Skeletal muscle satellite cell (primary cell): ENCODE measurements around the gene ITGA2B.
A peak's percentile ranks its signal among the peaks of the same experiment; 100 is the strongest.
"Not testable (repeated sequence)": the region's sequence is repeated elsewhere in the genome, so short reads cannot be mapped to it uniquely, and the experiment has no call there.

Experiments used
- H3K27me3 ChIP-seq: 2 replicates; pipeline ENCODE4 v1.7.0; 2013; ENCODE audit warnings: low read length; ENCODE audit not compliant: control insufficient read depth, insufficient read depth
- H3K36me3 ChIP-seq: 2 replicates; pipeline ENCODE4 v1.7.0; 2013; ENCODE audit warnings: mild to moderate bottlenecking, control low read depth, low read length; ENCODE audit not compliant: insufficient read depth
- H3K4me1 ChIP-seq: 2 replicates; pipeline ENCODE4 v1.7.0; 2013; ENCODE audit warnings: low read length; ENCODE audit not compliant: control insufficient read depth, insufficient read depth
- H3K4me2 ChIP-seq: 2 replicates; pipeline ENCODE4 v1.7.0; 2013; ENCODE audit warnings: mild to moderate bottlenecking, low read length
- H3K4me3 ChIP-seq: 2 replicates; pipeline ENCODE4 v1.7.0; 2013; ENCODE audit warnings: low read length
- H3K9ac ChIP-seq: 2 replicates; pipeline ENCODE4 v1.7.0; 2013; ENCODE audit warnings: mild to moderate bottlenecking, low read depth, low read length, moderate library complexity
- H3K9me3 ChIP-seq: replicated peaks from 2 replicates; pipeline ENCODE4 v1.7.0; 2013; ENCODE audit warnings: mild to moderate bottlenecking, control low read depth, low read length

Gene ITGA2B

GRCh38 chr17:44347206-44348055, 42.0 kb downstream of the ITGA2B start:
- Histone ChIP-seq H3K4me1 (peaks cover 12% of the 10 kb centered on the region), H3K36me3 (peaks cover 14% of the 10 kb centered on the region)
- H3K27me3 ChIP-seq, H3K4me2 ChIP-seq, H3K9ac ChIP-seq, H3K9me3 ChIP-seq, H3K4me3 ChIP-seq: not testable (repeated sequence)

DNA sequence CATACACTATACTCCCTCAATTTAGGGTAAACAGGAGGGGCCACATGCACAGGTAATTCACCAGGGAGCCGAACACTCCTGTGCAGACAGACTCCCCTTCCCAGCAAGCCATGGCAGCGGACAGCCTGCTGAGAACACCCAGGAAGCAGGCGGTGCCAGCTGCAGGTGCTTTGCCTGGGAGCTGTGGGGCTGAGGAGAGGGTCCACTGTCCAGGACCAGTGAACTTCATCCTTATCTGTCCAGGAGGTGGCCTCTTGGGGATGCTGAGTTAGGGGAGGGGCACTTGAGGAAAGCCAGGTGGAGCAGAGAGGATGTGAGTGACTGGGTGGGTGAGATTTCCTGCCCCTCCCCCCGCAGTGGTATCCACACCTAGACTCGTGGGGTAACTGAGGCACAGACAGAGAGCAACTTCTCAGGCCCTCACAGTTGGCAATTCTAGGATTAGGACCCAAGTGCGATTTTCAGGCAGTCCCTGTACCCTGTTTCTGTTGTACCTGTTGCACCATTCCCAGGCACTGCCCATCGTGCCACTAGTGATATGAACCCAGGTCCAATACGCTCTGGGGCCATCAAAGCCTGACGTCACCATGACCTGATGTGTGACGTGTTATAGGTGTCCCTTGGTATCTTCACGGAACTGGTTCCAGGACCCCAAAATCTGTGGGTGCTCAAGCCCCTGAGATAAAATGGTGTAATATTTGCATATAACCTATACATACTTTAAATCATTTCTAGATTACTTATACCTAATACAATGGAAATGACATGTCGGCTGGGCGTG, 43.2 kb downstream of the ITGA2B start:
- peak overlapping the region; percentile 94 for H3K4me2 ChIP-seq
- peaks cover 5% of the 10 kb centered on the region for H3K36me3 ChIP-seq
- H3K4me3 ChIP-seq = peak overlapping the region; percentile 92
- H3K9ac ChIP-seq = peak overlapping the region; percentile 90
- peaks cover 12% of the 10 kb centered on the region for H3K4me1 ChIP-seq
- no peaks in the 10 kb centered on the region for H3K9me3 ChIP-seq
- no peaks in the 10 kb centered on the region for H3K27me3 ChIP-seq

DNA sequence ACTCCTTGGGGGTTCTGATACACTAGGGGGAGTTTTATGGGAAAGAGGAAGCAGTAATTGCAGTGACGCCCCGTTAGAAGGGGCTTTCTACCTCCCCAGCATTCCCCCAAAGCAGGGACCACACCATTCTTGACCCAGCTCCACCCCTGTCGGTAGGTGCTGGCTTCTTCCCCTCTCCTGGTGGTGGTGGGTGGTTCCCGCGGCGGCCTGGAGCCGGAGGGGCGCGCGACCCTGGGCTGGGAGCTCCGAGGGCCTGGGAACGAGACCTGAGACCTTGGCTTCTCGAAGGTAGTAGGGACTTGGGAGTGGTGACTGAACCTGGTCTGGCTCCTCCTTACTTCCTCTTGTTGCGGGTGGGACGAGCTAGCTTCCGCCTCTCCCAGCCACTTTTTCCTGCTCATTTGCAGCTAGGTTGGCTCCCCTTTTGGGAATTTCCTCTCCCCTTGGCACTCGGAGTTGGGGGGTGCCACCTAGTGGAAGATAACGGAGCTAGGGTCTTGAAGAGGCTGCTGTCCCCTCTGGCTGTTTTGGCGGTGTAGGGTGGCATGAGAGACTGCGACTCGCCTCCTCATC, 43.9 kb downstream of the ITGA2B start:
- Histone ChIP-seq H3K4me3 (peak overlapping the region; percentile 92), H3K4me1 (peaks cover 12% of the 10 kb centered on the region), H3K27me3 (no peaks in the 10 kb centered on the region), H3K4me2 (peak overlapping the region; percentile 94), H3K9me3 (no peaks in the 10 kb centered on the region), H3K36me3 (no peaks in the 10 kb centered on the region), H3K9ac (peak overlapping the region; percentile 90)

DNA sequence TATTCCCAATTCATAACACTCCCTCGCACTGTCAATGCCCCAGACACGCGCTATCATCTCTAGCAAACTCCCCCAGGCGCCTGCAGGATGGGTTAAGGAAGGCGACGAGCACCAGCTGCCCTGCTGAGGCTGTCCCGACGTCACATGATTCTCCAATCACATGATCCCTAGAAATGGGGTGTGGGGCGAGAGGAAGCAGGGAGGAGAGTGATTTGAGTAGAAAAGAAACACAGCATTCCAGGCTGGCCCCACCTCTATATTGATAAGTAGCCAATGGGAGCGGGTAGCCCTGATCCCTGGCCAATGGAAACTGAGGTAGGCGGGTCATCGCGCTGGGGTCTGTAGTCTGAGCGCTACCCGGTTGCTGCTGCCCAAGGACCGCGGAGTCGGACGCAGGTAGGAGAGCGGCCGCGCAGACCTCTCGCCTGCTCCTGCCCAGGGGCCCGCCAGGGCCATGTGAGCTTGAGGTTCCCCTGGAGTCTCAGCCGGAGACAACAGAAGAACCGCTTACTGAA, 44.5 kb downstream of the ITGA2B start, which contains the start of gene GRN:
Gene GRN (plus strand): TSS at position 364 of the 515 bp plus-strand sequence. CDS start 3,863 bp downstream, outside the sequence.
- H3K4me3 ChIP-seq = peak within 1 kb of the TSS; percentile 92

GRCh38 chr17:44343510-44344209, 45.8 kb downstream of the ITGA2B start:
- H3K9me3 ChIP-seq = no peaks in the 10 kb centered on the region
- H3K36me3 ChIP-seq = no peaks in the 10 kb centered on the region
- H3K4me1 ChIP-seq = peaks cover 14% of the 10 kb centered on the region
- no peak overlapping the region for H3K4me2 ChIP-seq
- no peak overlapping the region for H3K4me3 ChIP-seq
- H3K27me3 ChIP-seq = no peaks in the 10 kb centered on the region
- H3K9ac ChIP-seq = no peak overlapping the region

More for the DNA sequence above, 44.5 kb downstream of the ITGA2B start, which contains the start of gene GRN:
- peaks cover 12% of the 10 kb centered on the region for H3K4me1 ChIP-seq
- no peaks in the 10 kb centered on the region for H3K9me3 ChIP-seq
- no peaks in the 10 kb centered on the region for H3K27me3 ChIP-seq
- peak within 1 kb of the TSS; percentile 90 for H3K9ac ChIP-seq
- no peaks in the 10 kb centered on the region for H3K36me3 ChIP-seq
- peak within 1 kb of the TSS; percentile 94 for H3K4me2 ChIP-seq

- not testable (repeated sequence) for H3K9ac ChIP-seq, H3K9me3 ChIP-seq, H3K4me1 ChIP-seq, H3K27me3 ChIP-seq, H3K4me3 ChIP-seq, H3K36me3 ChIP-seq, H3K4me2 ChIP-seq
These were observed 48.9 kb downstream of the ITGA2B start for GRCh38 chr17:44340553-44340952.

DNA sequence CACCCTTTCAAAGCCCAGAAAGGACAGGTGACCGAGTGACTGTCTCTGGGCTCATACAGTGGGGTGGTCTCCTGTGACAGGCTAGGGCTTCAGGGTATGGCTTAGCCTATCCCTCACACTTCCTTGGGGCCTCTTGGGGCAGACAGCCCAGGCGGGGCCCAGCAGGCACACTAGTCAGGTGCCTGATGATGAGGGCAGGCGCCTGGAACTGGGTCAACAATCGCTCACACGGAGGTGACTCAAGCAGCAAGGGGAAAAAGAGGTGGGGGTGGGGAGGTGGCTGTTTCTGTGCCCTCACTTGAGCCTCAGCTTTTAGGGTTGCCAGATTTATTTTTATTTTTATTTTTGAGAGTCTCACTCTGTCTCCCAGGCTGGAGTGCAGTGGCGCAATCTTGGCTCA, 50.7 kb downstream of the ITGA2B start:
- H3K4me1 ChIP-seq = peaks cover 3% of the 10 kb centered on the region
- H3K4me3 ChIP-seq = no peak overlapping the region
- no peak overlapping the region for H3K4me2 ChIP-seq
- H3K27me3 ChIP-seq = peaks cover 6% of the 10 kb centered on the region
- H3K36me3 ChIP-seq = no peaks in the 10 kb centered on the region
- H3K9ac ChIP-seq = no peak overlapping the region
- no peaks in the 10 kb centered on the region for H3K9me3 ChIP-seq

DNA sequence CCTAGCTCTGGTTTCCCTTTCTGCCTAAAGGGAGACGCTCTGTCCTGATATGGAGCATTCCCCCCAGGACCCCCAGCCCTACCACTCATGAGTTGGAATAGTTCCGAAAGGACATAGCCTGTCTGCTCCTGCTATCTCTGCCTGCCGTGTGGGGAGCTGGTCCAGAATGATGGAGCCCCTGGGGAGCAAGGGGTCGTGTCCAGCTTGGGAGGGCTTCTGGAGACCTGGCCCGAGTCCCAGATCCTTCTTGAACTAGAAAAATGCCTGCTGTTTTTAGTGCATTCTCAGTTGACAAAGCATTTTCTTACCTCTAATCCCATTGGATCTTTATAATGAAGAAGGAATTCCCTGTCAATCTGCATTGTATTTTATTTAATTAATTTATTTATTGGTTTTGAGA, 53.5 kb downstream of the ITGA2B start:
- no peaks in the 10 kb centered on the region for H3K9me3 ChIP-seq
- peaks cover 3% of the 10 kb centered on the region for H3K4me1 ChIP-seq
- H3K36me3 ChIP-seq = no peaks in the 10 kb centered on the region
- no peak overlapping the region for H3K9ac ChIP-seq
- no peak overlapping the region for H3K4me3 ChIP-seq
- peaks cover 6% of the 10 kb centered on the region for H3K27me3 ChIP-seq
- H3K4me2 ChIP-seq = no peak overlapping the region

- Histone ChIP-seq H3K36me3 (no peaks in the 10 kb centered on the region), H3K27me3 (peaks cover 6% of the 10 kb centered on the region), H3K4me2 (no peak overlapping the region), H3K9me3 (no peaks in the 10 kb centered on the region), H3K9ac (no peak overlapping the region), H3K4me3 (no peak overlapping the region), H3K4me1 (peaks cover 3% of the 10 kb centered on the region)
These were observed 53.9 kb downstream of the ITGA2B start for GRCh38 chr17:44335564-44335963.

DNA sequence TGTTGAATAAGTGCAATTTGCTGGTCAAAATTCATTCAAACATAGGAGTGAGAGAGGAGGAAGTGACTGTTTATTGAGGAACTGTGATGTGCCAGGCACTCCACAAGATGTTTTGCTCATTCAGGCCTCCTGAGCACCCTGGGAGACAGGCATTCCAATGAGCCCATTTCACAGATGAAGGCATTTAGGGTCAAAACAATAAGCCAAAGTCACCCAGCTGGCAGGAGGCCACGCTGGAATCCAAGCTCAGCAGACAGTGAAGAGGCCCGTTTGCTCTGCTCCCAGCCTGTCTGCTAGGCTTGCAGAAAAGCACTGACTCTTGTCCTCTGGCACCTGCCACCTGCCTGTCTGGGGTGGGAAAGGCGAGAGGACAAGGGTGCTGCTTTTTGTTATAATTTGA, 54.7 kb downstream of the ITGA2B start:
- H3K4me1 ChIP-seq = peaks cover 3% of the 10 kb centered on the region
- peaks cover 6% of the 10 kb centered on the region for H3K27me3 ChIP-seq
- no peaks in the 10 kb centered on the region for H3K36me3 ChIP-seq
- no peak overlapping the region for H3K4me2 ChIP-seq
- H3K9me3 ChIP-seq = no peaks in the 10 kb centered on the region
- H3K4me3 ChIP-seq = no peak overlapping the region
- no peak overlapping the region for H3K9ac ChIP-seq

DNA sequence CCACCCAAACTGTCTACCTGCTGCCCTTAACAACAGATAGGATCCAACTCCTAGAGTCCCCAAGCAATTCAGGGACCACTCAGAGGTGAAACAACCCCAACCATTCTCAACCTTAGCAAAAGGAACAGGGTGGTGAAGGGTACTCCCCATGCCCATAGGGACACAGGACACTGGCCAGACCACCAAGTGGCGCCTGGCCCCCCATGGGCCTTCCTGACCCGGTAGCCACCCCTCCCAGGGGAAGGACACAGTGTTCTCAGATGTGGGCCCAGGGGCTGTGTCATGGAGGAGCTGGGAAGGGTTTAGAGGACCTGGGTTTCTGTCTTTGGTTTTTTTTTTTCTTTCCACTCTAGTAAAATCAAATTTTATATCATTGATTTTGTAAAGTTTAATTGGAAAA, 55.1 kb downstream of the ITGA2B start:
- H3K36me3 ChIP-seq = no peaks in the 10 kb centered on the region
- no peak overlapping the region for H3K4me2 ChIP-seq
- no peaks in the 10 kb centered on the region for H3K9me3 ChIP-seq
- peaks cover 6% of the 10 kb centered on the region for H3K27me3 ChIP-seq
- no peak overlapping the region for H3K4me3 ChIP-seq
- peaks cover 3% of the 10 kb centered on the region for H3K4me1 ChIP-seq
- H3K9ac ChIP-seq = no peak overlapping the region
